Neural crest cell (in vitro differentiated cells): ENCODE data around the gene CARD10. TPM values are rescaled to one million over a fixed set of nuclear protein-coding genes. Genes with fewer than 3 reads are reported as not detected.

Experiments
- DNase-seq: peaks from one replicate; pipeline ENCODE4 v3.0.0; 2021; ENCODE audit warnings: low read depth, mixed read lengths, low spot score
- H3K27ac Mint-ChIP-seq: one replicate; pipeline ENCODE4 v1.8.0; 2021; ENCODE audit warnings: mild to moderate bottlenecking, mixed read lengths; ENCODE audit not compliant: unreplicated experiment
- H3K27me3 Mint-ChIP-seq: 2 replicates; pipeline ENCODE4 v1.8.0; 2021; ENCODE audit warnings: low read depth, mild to moderate bottlenecking, mixed read lengths
- H3K36me3 Mint-ChIP-seq: 2 replicates; pipeline ENCODE4 v1.8.0; 2021; ENCODE audit warnings: low read depth, mild to moderate bottlenecking, mixed read lengths
- H3K4me1 Mint-ChIP-seq: 2 replicates; pipeline ENCODE4 v1.8.0; 2021; ENCODE audit warnings: mixed read lengths
- H3K4me3 Mint-ChIP-seq: one replicate; pipeline ENCODE4 v1.8.0; 2021; ENCODE audit warnings: mild to moderate bottlenecking, mixed read lengths
- H3K9me3 Mint-ChIP-seq: 2 replicates; pipeline ENCODE4 v1.8.0; 2021; ENCODE audit warnings: mixed read lengths
- CTCF ChIP-seq: fragments of 200-600 bp; sonication (generic); conservative IDR thresholded peaks from 2 replicates; pipeline ENCODE4 v1.5.0; 2021; ENCODE audit warnings: antibody characterized with exemption, mild to moderate bottlenecking
- total RNA-seq: library from RNA; stranded (reverse); gene quantifications from 2 replicates; pipeline ENCODE4 v1.2.1, GENCODE V29; 2021

The CARD10 gene
- total RNA-seq, 1 donor from 2014 or later: 7.3 TPM

GRCh38 chr22:37566329-37566837 is 47.2 kb upstream of the CARD10 start:
- Mint-ChIP-seq H3K27me3 (peaks cover 11% of the 10 kb centered on the region), H3K36me3 (no peaks in the 10 kb centered on the region), H3K27ac (no peak overlapping the region), H3K4me1 (peaks cover 30% of the 10 kb centered on the region), H3K4me3 (no peak overlapping the region), H3K9me3 (no peaks in the 10 kb centered on the region)
- DNase-seq: no peak
- TF ChIP-seq CTCF: no peak

- Mint-ChIP-seq H3K27ac (peak overlapping the region; percentile 8), H3K4me3 (no peak overlapping the region), H3K4me1 (peaks cover 30% of the 10 kb centered on the region), H3K36me3 (no peaks in the 10 kb centered on the region), H3K9me3 (no peaks in the 10 kb centered on the region), H3K27me3 (peaks cover 16% of the 10 kb centered on the region)
- DNase-seq: no peak
- TF ChIP-seq CTCF: no peak
These were observed 46.6 kb upstream of the CARD10 start for GRCh38 chr22:37565830-37566229.

GRCh38 chr22:37564111-37564711 is 45.0 kb upstream of the CARD10 start:
- Mint-ChIP-seq H3K36me3 (no peaks in the 10 kb centered on the region), H3K27me3 (peaks cover 23% of the 10 kb centered on the region), H3K4me3 (peak overlapping the region; percentile 93), H3K9me3 (no peaks in the 10 kb centered on the region), H3K27ac (no peak overlapping the region), H3K4me1 (peaks cover 30% of the 10 kb centered on the region)
- TF ChIP-seq CTCF: no peak
- no peak for DNase-seq

DNA sequence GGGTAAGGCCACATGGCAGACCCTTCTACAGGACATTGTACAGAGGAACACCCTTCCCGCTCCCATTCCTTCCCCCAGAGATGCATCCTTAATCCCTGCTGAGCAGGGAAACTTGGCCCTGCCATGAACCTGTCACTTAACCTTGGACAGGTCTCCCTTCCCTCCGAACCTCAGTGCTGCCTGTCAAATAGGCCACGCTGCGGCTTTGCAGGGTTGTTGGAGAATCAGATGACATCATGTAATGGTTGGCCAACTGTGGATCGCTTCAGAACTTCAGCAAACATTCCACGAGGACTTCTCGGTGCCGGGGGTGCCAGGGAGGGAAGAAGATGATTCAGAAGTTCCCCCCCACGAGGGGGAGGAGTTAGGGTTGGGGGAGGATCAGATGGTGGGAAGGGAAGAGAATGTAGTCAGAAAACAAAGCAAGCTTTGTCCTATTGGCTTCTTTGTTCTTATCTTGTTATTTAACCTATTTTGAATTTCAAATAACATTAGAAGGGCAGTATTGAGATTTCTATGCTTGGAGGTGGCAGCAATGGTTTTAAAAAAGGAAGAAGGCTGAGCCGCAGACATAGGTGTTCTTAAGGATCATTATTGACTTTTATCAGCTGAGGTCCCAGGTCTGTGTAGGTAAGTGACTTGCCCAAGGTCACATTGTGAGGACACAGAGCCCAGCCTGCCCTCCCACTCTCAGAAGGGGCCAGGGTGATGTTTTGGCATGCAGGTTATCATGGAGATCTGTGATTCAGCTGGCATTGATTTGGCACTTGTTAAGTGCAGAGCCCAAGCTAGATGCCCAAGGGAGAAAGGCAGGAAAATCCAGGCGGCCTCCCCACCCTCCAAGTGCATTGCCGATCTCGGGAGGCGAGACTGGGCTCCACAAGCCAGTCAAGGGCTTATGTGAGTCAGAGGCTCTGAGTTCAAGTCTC is 44.2 kb upstream of the CARD10 start:
- no peak for DNase-seq
- Mint-ChIP-seq H3K27ac (peak overlapping the region; percentile 99), H3K4me3 (peak overlapping the region; percentile 93), H3K36me3 (no peaks in the 10 kb centered on the region), H3K27me3 (peaks cover 28% of the 10 kb centered on the region), H3K4me1 (peaks cover 30% of the 10 kb centered on the region), H3K9me3 (no peaks in the 10 kb centered on the region)
- TF ChIP-seq CTCF: no peak

GRCh38 chr22:37562049-37562875 is 43.0 kb upstream of the CARD10 start:
- Mint-ChIP-seq H3K9me3 (no peaks in the 10 kb centered on the region), H3K27ac (peak overlapping the region; percentile 86), H3K27me3 (peaks cover 28% of the 10 kb centered on the region), H3K4me3 (peak overlapping the region; percentile 93), H3K4me1 (peaks cover 30% of the 10 kb centered on the region), H3K36me3 (no peaks in the 10 kb centered on the region)
- DNase-seq: no peak
- no peak for TF ChIP-seq CTCF
